IPS-11a (cell line): ENCODE results near the gene PROSER3.
A peak's percentile ranks its signal among the peaks of the same experiment; 100 is the strongest.

Source experiments
- H3K4me3 ChIP-seq: one replicate; pipeline ENCODE4 v1.5.1; 2013; ENCODE audit warnings: low read depth, low read length, control low read depth

The PROSER3 gene

DNA sequence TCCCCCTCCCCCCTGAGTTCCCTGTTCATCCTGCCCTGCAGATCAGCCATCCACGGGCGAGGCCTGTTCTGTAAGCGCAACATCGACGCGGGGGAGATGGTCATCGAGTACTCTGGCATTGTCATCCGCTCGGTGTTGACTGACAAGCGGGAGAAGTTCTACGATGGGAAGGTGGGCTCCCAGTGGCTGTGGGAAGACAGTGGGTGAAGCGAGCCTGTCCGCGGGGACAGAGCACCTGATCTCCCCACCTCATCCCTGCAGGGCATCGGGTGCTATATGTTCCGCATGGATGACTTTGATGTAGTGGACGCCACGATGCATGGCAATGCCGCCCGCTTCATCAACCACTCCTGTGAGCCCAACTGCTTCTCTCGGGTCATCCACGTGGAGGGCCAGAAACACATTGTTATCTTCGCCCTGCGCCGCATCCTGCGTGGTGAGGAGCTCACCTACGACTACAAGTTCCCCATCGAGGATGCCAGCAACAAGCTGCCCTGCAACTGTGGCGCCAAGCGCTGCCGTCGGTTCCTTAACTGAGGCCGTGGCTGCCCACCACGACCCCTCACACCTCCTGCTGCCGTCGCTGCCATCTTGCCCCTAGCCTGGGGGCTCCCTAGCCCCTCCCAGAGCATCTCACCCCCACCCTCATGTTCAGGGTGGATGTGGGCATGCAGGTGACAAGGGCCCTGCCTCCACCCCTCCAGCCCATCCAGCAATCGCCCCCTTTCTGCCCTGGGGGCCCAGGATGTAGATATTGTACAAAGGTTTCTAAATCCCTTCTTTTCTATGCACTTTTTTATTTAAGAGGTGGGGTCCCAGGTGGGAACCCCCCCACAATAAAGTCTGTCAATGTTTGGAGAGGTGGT is 19.7 kb upstream of the PROSER3 start:
- no peak overlapping the region for H3K4me3 ChIP-seq

DNA sequence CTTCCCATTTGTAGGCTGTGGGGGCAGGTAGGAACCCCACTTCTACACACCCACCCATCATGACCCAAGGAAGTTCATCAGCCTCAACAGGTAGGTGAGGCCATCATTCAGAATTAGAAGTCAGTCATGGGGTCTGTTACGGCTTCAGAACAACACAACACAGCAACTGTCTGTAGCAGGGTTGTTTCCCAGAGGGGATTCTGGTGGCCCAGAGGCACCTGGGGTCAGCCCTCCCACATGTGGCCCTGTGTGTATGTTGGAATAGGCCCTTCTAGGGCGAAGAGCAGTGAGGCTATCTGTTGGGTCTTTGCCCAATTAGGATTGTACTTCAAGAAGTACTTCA is 19.1 kb upstream of the PROSER3 start:
- no peak overlapping the region for H3K4me3 ChIP-seq

DNA sequence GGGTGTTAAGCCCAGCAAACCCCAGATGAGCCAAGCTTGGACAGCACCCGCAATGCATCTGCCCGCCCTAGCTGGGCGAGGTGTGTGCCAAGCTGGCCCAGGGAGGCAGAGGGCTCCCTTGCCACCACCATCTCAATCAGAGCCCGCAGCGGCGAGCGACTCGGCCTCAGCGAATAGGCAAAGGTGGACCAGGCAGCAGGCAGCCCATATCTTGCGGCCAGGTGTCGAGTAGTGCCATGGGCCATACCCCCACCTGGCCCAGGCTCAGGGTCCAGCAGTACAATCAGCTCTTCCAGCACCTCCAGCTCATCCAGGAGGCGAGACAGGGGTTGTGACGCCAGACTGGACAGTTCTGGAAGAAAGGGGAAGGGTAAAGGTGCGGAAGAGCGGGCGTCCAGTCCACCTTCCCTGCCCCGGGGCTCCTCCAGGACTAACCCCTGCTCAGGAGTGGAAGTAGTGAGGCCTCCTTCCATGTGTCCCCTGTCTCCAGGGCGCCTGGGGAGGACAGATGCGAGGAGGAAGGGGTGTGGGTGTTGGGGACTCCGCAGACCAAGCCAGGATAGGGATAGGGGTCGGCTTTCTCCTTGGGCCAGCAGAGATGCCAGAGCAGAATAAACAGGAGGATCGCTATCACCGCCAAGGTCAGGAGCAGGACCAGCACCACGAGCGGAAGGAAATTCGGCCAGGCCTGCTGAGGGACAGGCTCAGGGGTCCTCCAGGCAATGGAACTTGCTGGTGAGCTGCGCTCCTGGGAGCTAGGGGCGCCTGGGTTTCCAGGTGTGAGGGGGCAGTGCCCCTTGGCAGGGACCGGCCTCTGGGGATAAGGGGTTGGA is 18.5 kb upstream of the PROSER3 start:
- peak overlapping the region; percentile 61 for H3K4me3 ChIP-seq

DNA sequence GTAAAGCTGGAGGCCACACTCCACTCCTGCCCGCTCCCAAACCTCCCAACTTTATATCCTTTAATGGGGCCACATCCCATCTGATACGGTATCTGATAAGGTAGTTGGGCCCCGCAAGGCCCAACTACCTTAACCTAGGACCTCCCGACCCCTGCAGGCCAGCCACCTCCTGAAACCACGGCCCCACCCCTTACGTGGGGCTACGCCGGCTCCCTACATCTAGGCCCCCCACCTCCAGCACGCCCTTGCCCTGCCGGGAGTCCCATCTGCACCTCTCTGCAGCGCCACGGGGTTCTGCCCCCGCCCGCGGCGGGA is 17.9 kb upstream of the PROSER3 start:
- peak overlapping the region; percentile 61 for H3K4me3 ChIP-seq

DNA sequence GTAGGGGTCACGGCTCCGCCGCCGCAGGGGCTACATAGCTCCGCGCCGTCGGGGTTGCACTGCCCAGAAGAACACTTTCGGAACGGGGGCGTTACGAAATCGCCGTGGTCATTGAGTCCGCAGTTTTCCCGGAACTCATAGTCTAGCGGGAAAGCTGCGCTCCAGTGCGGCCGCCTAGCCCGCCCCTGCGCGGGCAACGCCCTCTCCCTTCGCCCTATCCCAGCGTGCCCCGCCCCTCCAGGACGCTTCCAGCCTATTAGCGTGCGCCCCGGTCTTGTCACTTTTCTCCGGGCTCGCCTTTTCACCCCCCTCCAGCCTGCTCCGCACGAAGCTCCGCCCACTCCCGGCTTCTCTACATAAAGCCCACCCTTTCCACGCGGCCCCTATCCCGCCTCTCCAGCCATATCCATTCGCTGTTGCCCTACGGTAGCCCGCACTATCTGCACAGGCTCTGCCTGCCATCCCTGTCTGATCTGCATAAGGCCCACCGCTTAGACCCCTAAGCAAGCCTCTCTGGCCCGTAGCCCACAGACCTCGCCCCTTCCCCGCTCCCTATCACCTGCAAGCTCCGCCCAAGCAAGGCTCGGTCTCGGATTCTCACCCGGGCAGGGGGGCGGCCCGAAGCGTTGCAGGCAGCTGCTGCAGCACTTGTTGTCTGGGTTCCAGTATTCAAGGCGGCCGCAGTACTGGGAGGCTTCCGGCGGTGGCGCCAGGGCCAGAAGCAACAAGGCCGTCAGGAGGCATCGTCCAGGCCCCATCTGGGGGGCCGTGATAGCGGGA is 17.4 kb upstream of the PROSER3 start:
- H3K4me3 ChIP-seq, result peak overlapping the region; percentile 61

DNA sequence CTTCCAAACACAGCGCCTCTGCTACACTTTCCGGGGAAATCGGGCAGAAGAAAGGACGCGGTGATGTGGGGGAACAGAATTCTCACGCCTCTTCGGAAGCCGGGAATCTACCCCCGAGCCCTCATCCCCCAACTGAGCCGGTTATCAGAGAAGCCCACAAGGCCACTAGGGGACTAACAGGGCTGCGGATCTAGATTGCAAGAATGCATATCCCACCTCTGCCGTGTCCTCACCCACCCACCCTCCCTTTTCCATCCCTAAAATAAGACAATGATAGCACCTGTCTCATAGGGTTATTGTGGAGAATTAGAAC is 16.8 kb upstream of the PROSER3 start:
- peak overlapping the region; percentile 50 for H3K4me3 ChIP-seq

DNA sequence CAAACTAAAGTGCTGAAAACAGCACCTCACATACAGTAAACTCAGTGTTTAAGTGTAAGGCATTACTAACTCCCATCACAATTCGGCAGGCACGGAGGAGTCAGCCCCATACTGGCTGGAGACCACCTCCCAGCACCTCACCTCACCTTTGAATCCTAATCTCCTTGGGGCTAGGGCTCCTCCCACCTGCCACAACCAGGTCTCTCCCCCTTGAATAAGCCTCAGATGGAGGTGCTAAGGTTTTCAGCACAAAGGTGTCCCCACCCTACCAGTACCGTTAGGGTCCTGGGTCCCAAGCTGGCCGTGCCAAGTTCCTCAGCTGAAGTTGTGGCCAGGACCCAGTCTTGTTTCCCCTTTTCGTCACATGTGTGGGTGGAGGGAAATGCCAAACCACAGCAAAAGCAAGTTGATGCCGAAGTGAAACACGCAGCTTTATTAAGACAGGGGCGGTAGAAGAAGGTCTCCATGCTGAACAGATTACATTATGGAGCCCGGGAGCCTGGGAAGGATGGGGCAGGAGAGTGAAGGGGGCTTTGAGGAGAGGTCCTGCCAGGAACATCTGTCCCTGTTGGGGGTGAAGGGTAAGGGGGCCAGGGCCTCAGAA is 15.8 kb upstream of the PROSER3 start, which contains the start of gene IGFLR1:
TSS of gene IGFLR1 (minus strand) at position 332 of the 604 bp plus-strand sequence. CDS start 1,272 bp downstream, outside the sequence.
- H3K4me3 ChIP-seq, result no peak within 1 kb of the TSS

DNA sequence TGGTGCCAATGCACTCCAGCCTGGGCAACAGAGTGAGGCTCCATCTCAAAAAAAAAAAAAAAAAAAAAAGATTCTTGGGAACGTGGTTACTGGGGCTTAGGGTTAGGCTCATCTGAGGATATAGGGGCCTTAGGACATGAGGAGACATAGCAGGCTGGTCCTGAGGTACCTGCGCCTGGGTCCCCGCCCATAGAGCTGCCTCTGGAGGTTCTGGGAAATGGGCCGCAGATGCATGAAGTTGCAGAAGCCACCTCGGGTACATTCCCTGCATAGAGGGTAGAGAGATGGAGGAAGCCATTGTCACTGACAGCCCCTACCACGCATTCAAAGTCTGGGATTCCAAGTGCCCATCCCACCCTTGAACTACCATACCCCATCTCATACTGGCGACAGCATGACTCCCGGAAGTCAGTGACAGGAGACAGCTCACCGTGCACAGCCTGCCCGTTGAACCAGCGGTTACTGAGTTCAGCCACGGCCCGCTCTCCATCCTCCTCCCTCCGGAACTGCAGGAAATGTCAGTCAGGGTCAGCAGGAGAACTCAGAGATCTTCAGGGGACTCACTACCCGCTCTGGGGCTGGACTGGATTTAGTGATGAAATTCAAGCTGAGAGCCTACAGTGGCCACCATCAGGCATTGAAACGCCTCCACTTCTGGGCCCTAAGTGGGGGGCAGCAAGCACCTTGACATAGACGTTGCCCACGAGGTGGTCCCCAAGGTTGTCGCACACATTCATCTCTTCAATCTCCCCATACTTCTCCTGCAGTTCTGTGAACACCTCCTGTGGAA is 14.1 kb upstream of the PROSER3 start:
- H3K4me3 ChIP-seq, result no peak overlapping the region

DNA sequence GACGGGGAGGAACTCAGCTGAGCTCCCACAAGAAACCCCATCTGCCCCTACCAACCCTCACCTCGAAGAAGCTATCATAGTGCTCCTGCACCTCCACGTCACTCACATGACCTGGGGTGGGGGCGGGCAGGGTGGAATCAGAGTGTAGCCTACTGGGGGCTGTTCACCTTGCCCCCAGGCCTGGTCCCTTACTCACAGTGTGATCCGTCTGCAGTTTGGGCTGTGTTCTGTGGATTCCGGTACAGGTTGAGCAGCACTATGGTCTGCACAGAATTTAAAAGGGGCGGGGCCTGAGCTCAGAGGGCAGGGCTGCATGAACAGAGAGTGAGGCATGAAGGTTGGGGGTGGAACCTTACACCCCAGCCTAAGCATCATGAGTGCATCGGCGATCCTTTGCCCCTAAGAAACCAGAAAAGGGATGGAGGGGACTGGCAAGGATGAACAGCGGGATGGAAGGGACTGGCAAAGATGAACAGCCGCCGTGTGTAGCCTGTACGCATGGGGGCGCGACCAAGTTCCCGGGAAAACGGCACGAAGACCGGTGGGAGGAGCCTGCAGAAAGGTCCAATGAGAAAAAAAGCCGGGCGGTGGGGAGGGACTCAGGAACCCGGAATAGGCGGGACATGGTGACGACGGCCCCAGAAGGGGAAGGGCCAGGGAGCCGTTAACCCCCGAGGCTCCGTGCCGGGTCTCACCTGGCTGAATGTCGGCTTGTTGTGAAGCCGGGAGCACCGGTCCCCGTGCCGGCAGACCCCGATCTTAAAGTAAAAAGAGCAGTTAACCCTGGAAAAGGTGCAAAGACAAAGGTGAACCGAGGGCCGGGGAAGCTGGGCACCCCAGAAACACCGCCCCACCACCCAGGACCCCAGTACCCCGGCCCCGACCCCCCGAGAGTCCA is 13.3 kb upstream of the PROSER3 start:
- peak overlapping the region; percentile 79 for H3K4me3 ChIP-seq

DNA sequence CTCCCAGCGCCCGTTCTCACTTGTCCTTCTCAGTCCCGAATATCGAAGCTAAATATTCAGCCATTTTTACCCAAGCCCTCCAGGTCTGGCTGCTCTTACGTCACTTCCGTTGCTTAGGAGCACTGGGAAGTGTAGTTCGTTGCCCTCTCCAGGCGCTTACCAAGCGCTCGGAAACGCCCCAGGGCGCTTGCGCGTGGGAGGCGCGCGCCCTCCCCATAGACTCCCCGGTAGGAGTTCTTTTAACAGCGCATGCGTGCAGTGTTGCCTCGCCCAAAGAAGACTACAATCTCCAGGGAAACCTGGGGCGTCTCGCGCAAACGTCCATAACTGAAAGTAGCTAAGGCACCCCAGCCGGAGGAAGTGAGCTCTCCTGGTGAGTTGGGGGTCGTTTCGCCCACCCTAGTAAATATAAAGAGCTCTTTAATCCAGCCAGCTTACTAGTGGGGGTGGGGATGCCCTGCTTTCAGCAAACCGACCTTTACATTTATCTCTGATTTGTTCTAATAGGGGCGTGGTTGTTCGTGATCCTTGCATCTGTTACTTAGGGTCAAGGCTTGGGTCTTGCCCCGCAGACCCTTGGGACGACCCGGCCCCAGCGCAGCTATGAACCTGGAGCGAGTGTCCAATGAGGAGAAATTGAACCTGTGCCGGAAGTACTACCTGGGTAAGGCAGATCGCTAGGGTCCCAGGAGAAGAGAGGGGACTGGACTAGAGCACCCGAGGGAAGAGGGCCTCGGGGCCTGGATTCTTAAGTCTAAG is 12.5 kb upstream of the PROSER3 start, which contains the start of the genes PSENEN and U2AF1L4:
TSS of gene PSENEN (plus strand) at position 324 of the 759 bp plus-strand sequence. CDS start at position 604, 280 bp downstream.
TSS of gene U2AF1L4 (minus strand) at position 91 of the 759 bp plus-strand sequence. CDS start at position 64, 27 bp downstream.
- H3K4me3 ChIP-seq, result peak within 1 kb of the TSS; percentile 79

DNA sequence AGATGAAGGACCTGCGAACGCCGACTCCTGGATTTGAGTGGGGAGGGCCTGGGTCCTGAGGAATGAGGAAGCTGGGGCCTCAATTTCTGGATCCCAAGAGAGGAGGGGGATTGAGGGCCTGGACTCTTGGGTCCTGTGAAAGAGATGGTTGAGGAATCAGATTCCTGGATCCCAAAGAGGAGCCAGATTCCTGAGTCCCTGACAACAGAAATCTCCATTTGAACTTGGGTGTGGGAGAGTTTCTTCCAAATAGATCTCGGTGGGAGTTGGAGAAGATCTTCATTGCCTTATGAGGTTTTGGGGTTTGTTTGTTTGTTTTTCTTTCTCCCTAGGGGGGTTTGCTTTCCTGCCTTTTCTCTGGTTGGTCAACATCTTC is 11.9 kb upstream of the PROSER3 start:
- peak overlapping the region; percentile 79 for H3K4me3 ChIP-seq

DNA sequence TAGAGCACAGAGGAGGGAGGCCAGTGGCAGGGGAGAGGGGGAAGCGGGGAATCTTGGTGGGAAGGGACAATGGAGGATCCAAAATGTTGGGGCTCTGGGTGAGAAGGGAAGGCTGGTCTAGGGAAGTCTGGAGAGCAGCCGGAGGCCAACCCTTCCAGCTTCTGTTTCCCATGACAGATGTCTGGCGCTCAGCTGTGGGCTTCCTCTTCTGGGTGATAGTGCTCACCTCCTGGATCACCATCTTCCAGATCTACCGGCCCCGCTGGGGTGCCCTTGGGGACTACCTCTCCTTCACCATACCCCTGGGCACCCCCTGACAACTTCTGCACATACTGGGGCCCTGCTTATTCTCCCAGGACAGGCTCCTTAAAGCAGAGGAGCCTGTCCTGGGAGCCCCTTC is 11.4 kb upstream of the PROSER3 start:
- no peak overlapping the region for H3K4me3 ChIP-seq

DNA sequence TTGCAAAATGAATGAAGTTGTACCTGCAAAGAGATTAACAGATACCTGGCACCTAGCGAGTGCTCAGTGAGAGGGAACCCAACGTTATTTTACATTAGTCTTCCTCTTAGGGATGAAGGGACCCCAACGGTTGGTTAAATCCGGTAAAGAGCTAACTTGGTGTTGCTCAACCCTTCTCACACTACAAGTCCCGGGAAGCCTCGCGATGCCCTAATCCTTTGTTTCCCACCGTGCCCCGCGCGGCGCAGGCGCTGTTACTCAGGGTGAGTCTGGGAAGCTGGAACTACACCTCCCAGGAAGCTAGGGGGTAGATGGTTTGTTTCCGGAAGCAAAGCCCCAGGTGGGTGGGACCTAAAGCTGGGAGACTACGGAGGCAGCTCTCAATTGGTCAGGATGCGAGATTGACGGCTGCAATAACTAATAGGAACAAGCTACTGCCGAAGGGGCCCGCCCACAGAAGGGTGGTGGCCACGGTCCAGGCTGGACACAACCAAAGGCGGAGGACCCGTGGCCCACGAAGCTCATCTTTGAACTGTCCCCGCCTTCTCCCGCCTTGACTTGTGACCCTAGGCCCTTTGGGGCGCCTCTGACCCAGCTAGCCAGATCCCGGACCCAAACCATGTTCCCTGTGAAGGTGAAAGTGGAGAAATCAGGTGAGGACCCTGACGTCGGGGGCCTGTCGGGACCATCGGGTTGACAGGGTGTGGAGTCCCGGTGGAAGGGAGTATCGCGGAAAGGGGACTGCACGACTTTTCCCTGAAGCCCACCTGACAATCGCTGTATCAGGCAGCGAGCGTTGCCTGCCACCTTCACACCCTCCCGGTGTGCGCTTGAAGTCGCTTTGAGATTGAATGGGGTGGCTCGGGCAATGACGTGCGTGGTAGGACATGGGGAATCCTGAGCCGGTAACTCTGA is 9.6 kb upstream of the PROSER3 start, which contains the start of gene LIN37:
TSS of gene LIN37 (plus strand) at position 471 of the 915 bp plus-strand sequence. CDS start at position 620, 149 bp downstream.
- H3K4me3 ChIP-seq, result peak within 1 kb of the TSS; percentile 92

DNA sequence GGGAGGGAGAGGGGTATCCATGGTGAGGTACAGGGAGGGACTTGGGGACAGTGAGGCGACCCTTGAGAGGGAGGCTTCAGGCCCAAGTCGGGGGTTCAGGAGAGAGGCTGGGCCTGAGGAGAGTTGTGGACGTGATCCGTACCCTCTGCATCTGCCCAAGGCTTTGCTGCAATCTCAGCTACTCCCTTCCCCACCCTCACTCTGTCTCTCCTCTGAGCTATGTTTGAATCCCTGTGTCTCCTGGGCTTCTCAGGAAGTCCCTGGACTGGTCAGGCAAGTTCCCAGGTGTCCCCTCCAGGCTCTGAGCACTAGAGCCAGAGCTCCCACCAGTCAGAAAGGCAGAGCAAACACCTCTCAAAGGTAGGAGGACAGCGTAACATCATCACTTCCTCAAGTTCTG is 7.8 kb upstream of the PROSER3 start:
- no peak overlapping the region for H3K4me3 ChIP-seq

DNA sequence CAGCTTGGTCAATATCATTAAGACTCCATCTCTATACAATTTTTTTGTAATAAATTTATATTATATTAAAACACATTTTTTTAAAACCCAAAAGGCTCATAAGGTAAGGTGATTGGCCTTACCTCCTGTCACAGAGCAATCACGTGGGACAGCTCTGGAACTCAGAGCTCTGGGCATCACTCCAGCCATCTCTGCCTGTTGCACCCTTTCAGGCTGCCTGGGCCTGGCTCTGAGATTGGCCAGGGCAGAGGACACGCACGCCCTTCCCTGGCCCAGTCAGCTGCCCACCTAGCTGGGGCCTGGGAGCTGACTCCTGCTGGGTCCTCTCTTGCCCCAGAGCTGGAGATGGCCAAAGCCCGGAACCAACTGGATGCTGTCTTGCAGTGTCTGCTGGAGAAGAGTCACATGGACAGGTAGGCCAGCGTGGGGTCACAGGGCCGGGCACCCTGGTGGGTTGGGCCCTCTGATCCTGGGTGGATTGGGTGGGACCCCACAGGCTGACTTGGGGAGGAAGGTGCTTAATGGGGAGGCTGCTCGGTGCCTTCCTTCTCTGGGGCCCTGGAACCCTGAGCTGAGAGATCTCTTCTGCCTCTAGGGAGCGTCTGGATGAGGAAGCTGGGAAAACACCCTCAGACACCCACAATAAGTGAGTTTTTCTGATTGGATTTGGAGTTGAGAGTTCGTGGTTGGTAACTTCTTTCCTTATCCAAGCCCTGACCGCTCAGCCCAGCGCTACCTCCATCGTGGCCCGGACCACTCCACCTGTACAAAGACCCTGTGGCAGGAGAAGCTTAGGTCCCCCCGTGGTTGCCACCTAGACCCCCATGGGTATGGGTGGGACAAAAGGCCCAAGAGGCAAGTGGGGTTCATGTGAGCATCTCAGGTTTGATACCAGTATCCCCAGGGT is 5.9 kb upstream of the PROSER3 start:
- no peak overlapping the region for H3K4me3 ChIP-seq

DNA sequence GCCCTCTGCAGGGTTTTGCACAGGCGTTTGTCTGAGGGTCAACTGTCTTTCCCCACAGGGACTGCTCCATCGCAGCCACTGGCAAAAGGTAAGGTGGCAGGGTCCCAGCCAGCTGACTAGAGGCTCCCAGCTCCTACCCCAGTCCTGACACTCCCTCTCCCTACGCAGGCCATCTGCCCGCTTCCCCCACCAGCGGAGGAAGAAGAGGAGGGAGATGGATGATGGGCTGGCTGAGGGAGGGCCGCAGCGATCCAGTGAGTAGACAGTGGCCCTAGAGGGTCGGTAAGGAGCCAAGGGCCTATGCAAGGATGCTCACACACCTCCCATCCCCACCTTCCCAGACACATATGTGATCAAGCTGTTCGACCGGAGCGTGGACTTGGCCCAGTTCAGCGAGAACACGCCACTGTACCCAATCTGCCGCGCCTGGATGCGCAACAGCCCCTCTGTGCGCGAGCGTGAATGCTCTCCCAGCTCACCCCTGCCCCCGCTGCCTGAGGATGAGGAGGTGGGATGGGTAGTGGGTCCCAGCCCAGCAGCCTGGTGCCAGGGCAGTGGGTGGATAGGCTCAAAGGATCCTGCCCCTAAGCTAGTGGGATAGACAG is 5.1 kb upstream of the PROSER3 start:
- H3K4me3 ChIP-seq, result no peak overlapping the region
